Endometrial microvascular endothelial cells (primary cell): ENCODE results near the gene SLC25A1. TPM values are rescaled to one million over a fixed set of nuclear protein-coding genes. Genes with fewer than 3 reads are reported as not detected.

Experiments
- in situ Hi-C: cut with HindIII; loops from 2 replicates; pipeline ENCODE4 v1.10.0; 2017; ENCODE audit warnings: low sequenced_read_pairs, low pct_unique_long_range_greater_than_20kb; ENCODE audit errors: inconsistent ontology term
- total RNA-seq: library from RNA; depleted of rRNA; stranded (reverse); fragments of >200 nt; gene quantifications from one replicate; pipeline ENCODE4 v1.2.3, GENCODE V29; 2015; ENCODE audit errors: inconsistent ontology term

The SLC25A1 gene
- total RNA-seq, 1 donor from 2014 or later, result 76.7 TPM

- in situ Hi-C loops, result no loop called here
Measured at GRCh38 chr22:19187716-19188563, 9.4 kb upstream of the SLC25A1 start.

GRCh38 chr22:19184276-19184997 lies 5.9 kb upstream of the SLC25A1 start:
- in situ Hi-C loops, result no loop called here

GRCh38 chr22:19183216-19183615 lies 4.7 kb upstream of the SLC25A1 start:
- in situ Hi-C loops, result no loop called here

GRCh38 chr22:19182472-19183157 lies 4.1 kb upstream of the SLC25A1 start:
- in situ Hi-C loops, result no loop called here

- in situ Hi-C loops, result no loop called here
Measured at GRCh38 chr22:19181786-19182471, 3.4 kb upstream of the SLC25A1 start.

GRCh38 chr22:19180740-19181410 lies 2.3 kb upstream of the SLC25A1 start:
- in situ Hi-C loops, result no loop called here

- in situ Hi-C loops, result no loop called here
Measured at GRCh38 chr22:19180234-19180633, 1.7 kb upstream of the SLC25A1 start.

- in situ Hi-C loops, result no loop called here
Measured at GRCh38 chr22:19179497-19180048, 1.0 kb upstream of the SLC25A1 start.

GRCh38 chr22:19178065-19178656 lies 375 bp downstream of the SLC25A1 start:
- in situ Hi-C loops, result no loop called here

GRCh38 chr22:19177164-19178064 lies 1.1 kb downstream of the SLC25A1 start:
- in situ Hi-C loops, result no loop called here

GRCh38 chr22:19176732-19177131 lies 1.8 kb downstream of the SLC25A1 start:
- in situ Hi-C loops, result no loop called here

- in situ Hi-C loops, result no loop called here
Measured at GRCh38 chr22:19176175-19176643, 2.3 kb downstream of the SLC25A1 start.

GRCh38 chr22:19175602-19176174 lies 2.8 kb downstream of the SLC25A1 start:
- in situ Hi-C loops, result no loop called here

- in situ Hi-C loops, result no loop called here
Measured at GRCh38 chr22:19175026-19175601, 3.4 kb downstream of the SLC25A1 start.

GRCh38 chr22:19174106-19175025 lies 4.2 kb downstream of the SLC25A1 start:
- in situ Hi-C loops, result no loop called here
